ENCODE measurements around the gene RAD21L1. TPM values are rescaled to one million over a fixed set of nuclear protein-coding genes. Genes with fewer than 3 reads are reported as not detected.
"Not testable (repeated sequence)": the region's sequence is repeated elsewhere in the genome, so short reads cannot be mapped to it uniquely, and the experiment has no call there.

RAD21L1 gene
- total RNA-seq, 1 donor from 2014 or later = 0.06 TPM

GRCh38 chr20:1245578-1245977, 19.7 kb downstream of the RAD21L1 start:
- no peak for TF ChIP-seq CTCF (conservative IDR thresholded peaks at IDR 0.05; ENCODE audit: low read depth, low read length)
- DNase-seq (ENCODE audit: low read depth) = no peak
- no peak overlapping the region for H3K4me3 ChIP-seq (ENCODE audit: low read depth, low read length)

GRCh38 chr20:1247689-1248088, 21.8 kb downstream of the RAD21L1 start:
- DNase-seq (ENCODE audit: low read depth) = no peak
- no peak overlapping the region for H3K4me3 ChIP-seq (ENCODE audit: low read depth, low read length)
- TF ChIP-seq CTCF (conservative IDR thresholded peaks at IDR 0.05; ENCODE audit: low read depth, low read length) = no peak

- not testable (repeated sequence) for DNase-seq (ENCODE audit: low read depth); H3K4me3 ChIP-seq (ENCODE audit: low read depth, low read length)
These were observed 24.4 kb downstream of the RAD21L1 start for GRCh38 chr20:1250282-1250681.

GRCh38 chr20:1252416-1252815, 26.6 kb downstream of the RAD21L1 start:
- no peak for DNase-seq (ENCODE audit: low read depth)
- no peak for TF ChIP-seq CTCF (conservative IDR thresholded peaks at IDR 0.05; ENCODE audit: low read depth, low read length)
- H3K4me3 ChIP-seq (ENCODE audit: low read depth, low read length) = no peak overlapping the region

GRCh38 chr20:1254254-1254653, 28.4 kb downstream of the RAD21L1 start:
- TF ChIP-seq CTCF (conservative IDR thresholded peaks at IDR 0.05; ENCODE audit: low read depth, low read length) = no peak
- no peak for DNase-seq (ENCODE audit: low read depth)
- H3K4me3 ChIP-seq (ENCODE audit: low read depth, low read length) = no peak overlapping the region

- H3K4me3 ChIP-seq (ENCODE audit: low read depth, low read length) = no peak overlapping the region
- no peak for TF ChIP-seq CTCF (conservative IDR thresholded peaks at IDR 0.05; ENCODE audit: low read depth, low read length)
- no peak for DNase-seq (ENCODE audit: low read depth)
These were observed 29.8 kb downstream of the RAD21L1 start for GRCh38 chr20:1255675-1256074.

- TF ChIP-seq CTCF (conservative IDR thresholded peaks at IDR 0.05; ENCODE audit: low read depth, low read length) = no peak
- no peak overlapping the region for H3K4me3 ChIP-seq (ENCODE audit: low read depth, low read length)
- no peak for DNase-seq (ENCODE audit: low read depth)
These were observed 38.0 kb downstream of the RAD21L1 start for GRCh38 chr20:1263853-1264252.

- H3K4me3 ChIP-seq (ENCODE audit: low read depth, low read length) = no peak overlapping the region
- TF ChIP-seq CTCF (conservative IDR thresholded peaks at IDR 0.05; ENCODE audit: low read depth, low read length) = no peak
- no peak for DNase-seq (ENCODE audit: low read depth)
These were observed 38.9 kb downstream of the RAD21L1 start for GRCh38 chr20:1264727-1265126.
